ENCODE results near the gene ATP2B2. TPM values are rescaled to one million over a fixed set of nuclear protein-coding genes. Genes with fewer than 3 reads are reported as not detected.

The ATP2B2 gene
- total and polyA plus RNA-seq, 9 of the 15 experiments (the other 6 are each of a cell fraction or from before 2014, with no cell fraction given) = 0.06 TPM; not detected in 8

- TF ChIP-seq PCBP2 (IDR thresholded peaks at IDR 0.05; ENCODE audit: low read depth, low read length, poor library complexity, severe bottlenecking) (no peak), ATF3 (IDR thresholded peaks at IDR 0.05) (peak; percentile 78), ATF3 (CRISPR knock-in tag; conservative IDR thresholded peaks at IDR 0.05) (no peak), PKNOX1 (IDR thresholded peaks at IDR 0.05) (peak; percentile 57; the same call in 1 of the 2 replicates), EGR1 (conservative IDR thresholded peaks at IDR 0.05) (peak; percentile 76)
- Histone ChIP-seq H3K79me2 (ENCODE audit: control insufficient read depth, insufficient read depth, low read length) (no peaks in the 10 kb centered on the region), H3K9ac (ENCODE audit: insufficient read depth in 1 of 2, low read depth in 2 of 2, low read length in 2 of 2) (no peak overlapping the region), H3K9me1 (ENCODE audit: control insufficient read depth, insufficient read depth, low read length) (peaks cover 3% of the 10 kb centered on the region), H2AFZ (ENCODE audit: low read depth, low read length) (no peak overlapping the region), H3K4me3 (no peak overlapping the region), H3K36me3 (ENCODE audit: control insufficient read depth, insufficient read depth, low read length) (no peaks in the 10 kb centered on the region), H3K9me3 (replicated peaks; ENCODE audit: control insufficient read depth, insufficient read depth, low read depth, low read length) (no peaks in the 10 kb centered on the region), H3K27ac (ENCODE audit: extremely low read depth, low read depth, low read length) (no peak overlapping the region), H4K20me1 (replicated peaks; ENCODE audit: control insufficient read depth, insufficient read depth, low read length) (peaks cover 6% of the 10 kb centered on the region), H3K4me2 (ENCODE audit: insufficient read depth, low read length) (no peak overlapping the region), H3K27me3 (ENCODE audit: control insufficient read depth in 2 of 2, insufficient read depth in 2 of 2, low read length in 2 of 2) (peaks cover 15 to 62% of the 10 kb centered on the region in 2 experiments; a peak in 4 of 5 replicates), H3K4me1 (replicated peaks in 1 of 2; ENCODE audit: control insufficient read depth in 2 of 2, insufficient read depth in 2 of 2, low read length in 2 of 2) (peaks cover 4 to 9% of the 10 kb centered on the region in 2 experiments; a peak in 2 of 5 replicates)
- WGBS (ENCODE audit: insufficient coverage, low coverage, missing lambda C conversion rate) = 2% methylated on average over 7 of the region's 7 CpGs
- FAIRE-seq (no peak), DNase-seq (ENCODE audit: extremely low read depth in 1 of 4, low spot score in 3 of 4) (no peak), ATAC-seq (no peak)
- CTCF ChIA-PET (ENCODE audit: low intra/inter-chr PET ratio) = no interaction called here
- intact Hi-C loops (cut with micrococcal nuclease) = no loop called here
- no TSS peak for BruUV-seq (replicated peaks)
- in situ Hi-C loops (cut with MboI) = no loop called here
- POLR2A ChIA-PET = interaction anchor here (1.1 kb wide), 1 partner anchor 9 kb away, joined by 4 read pairs; no protein-coding TSS in a partner anchor
Measured at GRCh38 chr3:10437272-10437994, 68.0 kb downstream of the ATP2B2 start.
